K562 (cell line): ENCODE measurements around the gene DHODH. TPM values are rescaled to one million over a fixed set of nuclear protein-coding genes. Genes with fewer than 3 reads are reported as not detected.

Experiments used
- AFF4 ChIP-seq: sonication (generic); formaldehyde crosslinking; IDR thresholded peaks from 2 replicates; pipeline ENCODE4 v1.8.0; 2023; ENCODE audit warnings: mild to moderate bottlenecking, missing genetic modification reagents
- EP300 ChIP-seq: IDR thresholded peaks from 2 replicates; pipeline ENCODE4 v1.6.1; 2012; ENCODE audit warnings: low read length, improper control_type of control experiment
- JUND ChIP-seq, 2 experiments: IDR thresholded peaks; 2 replicates in 1 of 2; 3 replicates in 1 of 2; pipeline ENCODE4 v1.6.1; 2011; ENCODE audit warnings: borderline replicate concordance in 2 of 2, low read depth in 2 of 2, low read length in 2 of 2, improper control_type of control experiment in 1 of 2, missing biosample characterization in 1 of 2, missing genetic modification characterization in 1 of 2, missing genetic modification reagents in 1 of 2
- KLF16 ChIP-seq: IDR thresholded peaks from 2 replicates; pipeline ENCODE4 v1.6.1; 2016; ENCODE audit warnings: antibody characterized with exemption
- PHB ChIP-seq: fragments of 250-450 bp; sonication (Bioruptor Pico); IDR thresholded peaks from 2 replicates; pipeline ENCODE4 v1.5.0; 2021
- RBM14 ChIP-seq: fragments of 200-400 bp; formaldehyde crosslinking; IDR thresholded peaks from 2 replicates; pipeline ENCODE4 v1.6.1; 2018; ENCODE audit warnings: low read depth, mild to moderate bottlenecking, low read length, moderate library complexity, borderline replicate concordance; ENCODE audit not compliant: insufficient read depth
- RBM25 ChIP-seq: fragments of 200-400 bp; formaldehyde crosslinking; IDR thresholded peaks from 2 replicates; pipeline ENCODE4 v1.6.1; 2018; ENCODE audit warnings: low read length, low read depth, moderate library complexity; ENCODE audit not compliant: severe bottlenecking
- RCOR1 ChIP-seq, 2 experiments: IDR thresholded peaks; 2 replicates each; pipeline ENCODE4 v1.6.1; 2012; ENCODE audit warnings: low read depth in 2 of 2, low read length in 2 of 2, borderline replicate concordance in 1 of 2, improper control_type of control experiment in 1 of 2
- SMAD2 ChIP-seq: fragments of 150-350 bp; IDR thresholded peaks from 2 replicates; pipeline ENCODE4 v1.6.1; 2014; ENCODE audit warnings: low read depth, mild to moderate bottlenecking, low read length
- XRCC3 ChIP-seq: fragments of 450-650 bp; IDR thresholded peaks from 2 replicates; pipeline ENCODE4 v1.6.1; 2017; ENCODE audit warnings: mild to moderate bottlenecking, moderate library complexity
- ZBTB5 ChIP-seq: fragments of 450-650 bp; IDR thresholded peaks from 2 replicates; pipeline ENCODE4 v1.6.1; 2017; ENCODE audit warnings: antibody characterized with exemption
- ZNF184 ChIP-seq: sonication (generic); formaldehyde crosslinking; IDR thresholded peaks from 2 replicates; pipeline ENCODE4 v1.5.0; 2020; ENCODE audit warnings: missing genetic modification reagents
- ZNF263 ChIP-seq: sonication (generic); formaldehyde crosslinking; IDR thresholded peaks from 2 replicates; pipeline ENCODE4 v1.8.0; 2022; ENCODE audit warnings: mild to moderate bottlenecking, missing genetic modification reagents, borderline replicate concordance
- ZNF324 ChIP-seq: fragments of 250-450 bp; sonication (Bioruptor Pico); IDR thresholded peaks from 2 replicates; pipeline ENCODE4 v1.4.0; 2020; ENCODE audit warnings: mild to moderate bottlenecking
- polyA plus RNA-seq, 8 experiments: library from polyadenylated mRNA; depleted of rRNA in 4 of 8; stranded (reverse) in 5 of 8; unstranded in 3 of 8; fragments of >200 nt; fragmentation: Nextera tagmentation in 2 of 8; fragmentation: Illumina TruSeq in 1 of 8; extraction: Ambion mirVana in 2 of 8; extraction: Trizol in 1 of 8; gene quantifications; 2 replicates each; pipeline versions ENCODE4 v1.2.1 to v1.2.3, GENCODE V29; 2011 to 2014; ENCODE audit warnings: inconsistent platforms in 1 of 8, missing spikeins in 1 of 8
- total RNA-seq, 7 experiments: library from RNA; depleted of rRNA in 6 of 7; stranded (reverse); fragments of >200 nt in 6 of 7; fragmentation: Illumina TruSeq in 2 of 7; extraction: Trizol in 2 of 7; gene quantifications; 2 replicates each; pipeline versions ENCODE4 v1.2.1 to v1.2.3, GENCODE V29; 2011 to 2021; ENCODE audit warnings: low replicate concordance in 1 of 7
- TF ChIP-seq, protein P1 (sequence below): sonication (generic); formaldehyde crosslinking; IDR thresholded peaks from 2 replicates; pipeline ENCODE4 v1.8.0; 2022; ENCODE audit warnings: mild to moderate bottlenecking, missing genetic modification reagents
- TF ChIP-seq, protein P2 (sequence below): sonication (generic); formaldehyde crosslinking; IDR thresholded peaks from 2 replicates; pipeline ENCODE4 v1.8.0; 2022; ENCODE audit warnings: missing genetic modification reagents, mild to moderate bottlenecking, moderate library complexity, borderline replicate concordance
- TF ChIP-seq, protein P3 (sequence below): fragments of 250-450 bp; sonication (Bioruptor Pico); IDR thresholded peaks from 2 replicates; pipeline ENCODE4 v1.5.1; 2021; ENCODE audit warnings: mild to moderate bottlenecking

DHODH gene
- total and polyA plus RNA-seq, 9 of the 15 experiments (the other 6 are each of a cell fraction or from before 2014, with no cell fraction given): 4.3 to 19.9 (median 12.7) TPM

GRCh38 chr16:72013888-72014581 is 5.5 kb downstream of the DHODH start (continued):
- TF ChIP-seq AFF4 (CRISPR knock-in tag) (no peak), KLF16 (peak; percentile 50; the same call in 1 of the 2 replicates), SMAD2 (no peak), ZNF184 (no peak), PHB (no peak), RBM14 (no peak), EP300 (peak; percentile 62; the same call in 1 of the 2 replicates), RBM25 (no peak), RCOR1 (IDR thresholded peaks at IDR 0.05; ENCODE audit: borderline replicate concordance in 1 of 2, low read depth in 2 of 2, low read length in 2 of 2) (peak in 1 of 2 experiments; percentile 52; a peak in 1 of 4 replicates), ZBTB5 (no peak), XRCC3 (no peak), JUND (IDR thresholded peaks at IDR 0.05; ENCODE audit: borderline replicate concordance, low read depth, low read length) (peak; percentile 34), JUND (tag; IDR thresholded peaks at IDR 0.05; ENCODE audit: borderline replicate concordance, low read depth, low read length) (peak; percentile 50; the same call in 1 of the 3 replicates), ZNF324 (CRISPR knock-in tag) (no peak), ZNF263 (no peak)
- TF ChIP-seq, protein P1, sequence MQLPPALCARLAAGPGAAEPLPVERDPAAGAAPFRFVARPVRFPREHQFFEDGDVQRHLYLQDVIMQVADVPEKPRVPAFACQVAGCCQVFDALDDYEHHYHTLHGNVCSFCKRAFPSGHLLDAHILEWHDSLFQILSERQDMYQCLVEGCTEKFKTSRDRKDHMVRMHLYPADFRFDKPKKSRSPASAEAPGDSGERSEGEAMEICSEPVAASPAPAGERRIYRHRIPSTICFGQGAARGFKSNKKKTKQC: no peak
- TF ChIP-seq, protein P2, sequence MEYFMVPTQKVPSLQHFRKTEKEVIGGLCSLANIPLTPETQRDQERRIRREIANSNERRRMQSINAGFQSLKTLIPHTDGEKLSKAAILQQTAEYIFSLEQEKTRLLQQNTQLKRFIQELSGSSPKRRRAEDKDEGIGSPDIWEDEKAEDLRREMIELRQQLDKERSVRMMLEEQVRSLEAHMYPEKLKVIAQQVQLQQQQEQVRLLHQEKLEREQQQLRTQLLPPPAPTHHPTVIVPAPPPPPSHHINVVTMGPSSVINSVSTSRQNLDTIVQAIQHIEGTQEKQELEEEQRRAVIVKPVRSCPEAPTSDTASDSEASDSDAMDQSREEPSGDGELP (CRISPR knock-in tag): peak; percentile 94
- TF ChIP-seq, protein P3, sequence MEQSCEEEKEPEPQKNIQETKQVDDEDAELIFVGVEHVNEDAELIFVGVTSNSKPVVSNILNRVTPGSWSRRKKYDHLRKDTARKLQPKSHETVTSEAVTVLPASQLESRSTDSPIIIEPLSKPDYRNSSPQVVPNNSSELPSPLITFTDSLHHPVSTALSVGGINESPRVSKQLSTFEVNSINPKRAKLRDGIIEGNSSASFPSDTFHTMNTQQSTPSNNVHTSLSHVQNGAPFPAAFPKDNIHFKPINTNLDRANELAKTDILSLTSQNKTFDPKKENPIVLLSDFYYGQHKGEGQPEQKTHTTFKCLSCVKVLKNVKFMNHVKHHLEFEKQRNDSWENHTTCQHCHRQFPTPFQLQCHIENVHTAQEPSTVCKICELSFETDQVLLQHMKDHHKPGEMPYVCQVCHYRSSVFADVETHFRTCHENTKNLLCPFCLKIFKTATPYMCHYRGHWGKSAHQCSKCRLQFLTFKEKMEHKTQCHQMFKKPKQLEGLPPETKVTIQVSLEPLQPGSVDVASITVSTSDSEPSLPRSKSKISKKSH (CRISPR knock-in tag): no peak
